A549 (cell line): Measurements from ENCODE around the gene RILPL2.

Experiments used
- CTCF ChIP-seq: fragments of >200 bp; sonication (Bioruptor Twin); formaldehyde crosslinking; IDR thresholded peaks from 3 replicates; pipeline ENCODE4 v1.5.1; 2016
- KDM1A ChIP-seq: fragments of 200-600 bp; sonication (generic); IDR thresholded peaks from 2 replicates; pipeline ENCODE4 v1.6.1; 2016; ENCODE audit warnings: low read depth, mild to moderate bottlenecking
- POLR2A ChIP-seq: IDR thresholded peaks from 2 replicates; pipeline ENCODE4 v1.6.1; 2012; ENCODE audit warnings: mild to moderate bottlenecking, low read length

GRCh38 chr12:123398177-123398549, 38.3 kb downstream of the RILPL2 start:
- TF ChIP-seq POLR2A: no peak
- no peak for TF ChIP-seq CTCF
- TF ChIP-seq KDM1A: no peak
